Urinary bladder (tissue), 4 donors: Measurements from ENCODE around the gene SLC25A2. TPM values are rescaled to one million over a fixed set of nuclear protein-coding genes. Genes with fewer than 3 reads are reported as not detected.
A peak's percentile ranks its signal among the peaks of the same experiment; 100 is the strongest.
"Not testable (repeated sequence)": the region's sequence is repeated elsewhere in the genome, so short reads cannot be mapped to it uniquely, and the experiment has no call there.

Experiments used
- DNase-seq: peaks from one replicate; pipeline ENCODE4 v3.0.0-alpha.2; 2015; ENCODE audit errors: extremely low spot score
- H3K27ac ChIP-seq: one replicate; pipeline ENCODE4 v1.5.1; 2013; ENCODE audit warnings: low read depth, mild to moderate bottlenecking, moderate library complexity
- H3K36me3 ChIP-seq: one replicate; pipeline ENCODE4 v1.6.1; 2013; ENCODE audit warnings: mild to moderate bottlenecking, moderate library complexity; ENCODE audit not compliant: insufficient read depth
- H3K4me1 ChIP-seq: one replicate; pipeline ENCODE4 v1.6.1; 2013; ENCODE audit warnings: mild to moderate bottlenecking, moderate library complexity; ENCODE audit not compliant: insufficient read depth
- H3K4me3 ChIP-seq: one replicate; pipeline ENCODE4 v1.5.1; 2013; ENCODE audit warnings: low read depth, low read length
- WGBS: extraction: QIAGEN DNeasy Blood & Tissue Kit; methylation state at CpG from one replicate; pipeline ENCODE4 v1.1.7; 2013; 5-methylcytosine and 5-hydroxymethylcytosine counted together
- polyA plus RNA-seq: library from polyadenylated mRNA; stranded (reverse); fragments of 200-250 nt; gene quantifications from one replicate; pipeline ENCODE4 v1.2.3, GENCODE V29; 2013
- total RNA-seq: library from RNA; depleted of rRNA; stranded (reverse); fragments of >200 nt; gene quantifications from one replicate; pipeline ENCODE4 v1.2.3, GENCODE V29; 2014
- donor health status: healthy with polysubstance abuse.
- donor health status: healthy.

Gene SLC25A2
- 0.69 TPM for total RNA-seq
- not detected for polyA plus RNA-seq

GRCh38 chr5:141303756-141304155 lies at the start of gene SLC25A2:
Gene SLC25A2 (minus strand): TSS chr5:141304049. CDS start chr5:141303865, 184 bp downstream.
- no peak within 1 kb of the TSS for H3K27ac ChIP-seq
- H3K36me3 ChIP-seq: no peaks in the 10 kb centered on the region
- no peak within 1 kb of the TSS for H3K4me3 ChIP-seq
- WGBS: 46% methylated on average over 36 of the region's 36 CpGs
- DNase-seq: no peak
- no peaks in the 10 kb centered on the region for H3K4me1 ChIP-seq

GRCh38 chr5:141351591-141351990 lies 47.7 kb upstream of the SLC25A2 start:
- H3K4me3 ChIP-seq: no peak overlapping the region
- WGBS: 33% methylated on average over 32 of the region's 36 CpGs

GRCh38 chr5:141349917-141350619 lies 46.2 kb upstream of the SLC25A2 start, which contains the start of gene PCDHGB1:
Gene PCDHGB1 (plus strand): TSS chr5:141350099. CDS start chr5:141350261, 162 bp downstream.
- WGBS: 26% methylated on average over 29 of the region's 29 CpGs
- Histone ChIP-seq H3K36me3 (no peaks in the 10 kb centered on the region), H3K27ac (no peak within 1 kb of the TSS), H3K4me3 (no peak within 1 kb of the TSS), H3K4me1 (no peaks in the 10 kb centered on the region)
- DNase-seq: no peak

More at GRCh38 chr5:141351591-141351990, 47.7 kb upstream of the SLC25A2 start:
- no peaks in the 10 kb centered on the region for H3K36me3 ChIP-seq
- H3K4me1 ChIP-seq: no peaks in the 10 kb centered on the region
- DNase-seq: no peak
- no peak overlapping the region for H3K27ac ChIP-seq

- H3K4me1 ChIP-seq, H3K36me3 ChIP-seq, DNase-seq, H3K4me3 ChIP-seq, H3K27ac ChIP-seq: not testable (repeated sequence)
- WGBS: 45% methylated on average over 25 of the region's 35 CpGs
Measured at GRCh38 chr5:141346017-141346416, 42.2 kb upstream of the SLC25A2 start.

- DNase-seq: no peak
- Histone ChIP-seq H3K4me1 (no peaks in the 10 kb centered on the region), H3K36me3 (no peaks in the 10 kb centered on the region), H3K4me3 (no peak overlapping the region), H3K27ac (no peak overlapping the region)
- 34% methylated on average over 20 of the region's 20 CpGs for WGBS
Measured at GRCh38 chr5:141345327-141345726, 41.5 kb upstream of the SLC25A2 start.

GRCh38 chr5:141343953-141344463 lies 40.2 kb upstream of the SLC25A2 start:
- Histone ChIP-seq H3K4me1 (no peaks in the 10 kb centered on the region), H3K36me3 (no peaks in the 10 kb centered on the region), H3K4me3 (peak overlapping the region; percentile 30), H3K27ac (no peak overlapping the region)
- WGBS: 21% methylated on average over 31 of the region's 31 CpGs
- DNase-seq: no peak

- no peak within 1 kb of the TSS for H3K27ac ChIP-seq
- DNase-seq: no peak
- no peaks in the 10 kb centered on the region for H3K4me1 ChIP-seq
- peak within 1 kb of the TSS; percentile 30 for H3K4me3 ChIP-seq
- H3K36me3 ChIP-seq: no peaks in the 10 kb centered on the region
- WGBS: 25% methylated on average over 9 of the region's 9 CpGs
Measured at GRCh38 chr5:141343242-141343952, 39.5 kb upstream of the SLC25A2 start, which contains the start of gene PCDHGA3. Gene PCDHGA3 (plus strand): TSS chr5:141343829. CDS start chr5:141344034, 205 bp downstream.

GRCh38 chr5:141342773-141343172 lies 38.9 kb upstream of the SLC25A2 start:
- H3K27ac ChIP-seq: no peak overlapping the region

GRCh38 chr5:141340781-141341354 lies 37.0 kb upstream of the SLC25A2 start:
- DNase-seq, H3K36me3 ChIP-seq, H3K4me1 ChIP-seq, H3K27ac ChIP-seq, H3K4me3 ChIP-seq: not testable (repeated sequence)
- 65% methylated on average over 45 of the region's 45 CpGs for WGBS

More at GRCh38 chr5:141342773-141343172, 38.9 kb upstream of the SLC25A2 start:
- Histone ChIP-seq H3K4me3 (no peak overlapping the region), H3K4me1 (no peaks in the 10 kb centered on the region), H3K36me3 (no peaks in the 10 kb centered on the region)
- no peak for DNase-seq
- WGBS: 16% methylated on average over 1 of the region's 1 CpG

GRCh38 chr5:141338538-141339306 lies 34.9 kb upstream of the SLC25A2 start, which contains the start of gene PCDHGA2:
Gene PCDHGA2 (plus strand): TSS chr5:141338760.
- DNase-seq: no peak
- Histone ChIP-seq H3K4me3 (peak within 1 kb of the TSS; percentile 0), H3K4me1 (no peaks in the 10 kb centered on the region), H3K27ac (no peak within 1 kb of the TSS), H3K36me3 (no peaks in the 10 kb centered on the region)
- 9% methylated on average over 27 of the region's 27 CpGs for WGBS

GRCh38 chr5:141332571-141332970 lies 28.7 kb upstream of the SLC25A2 start:
- not testable (repeated sequence) for H3K27ac ChIP-seq, DNase-seq, H3K4me1 ChIP-seq

GRCh38 chr5:141330299-141331080 lies 26.6 kb upstream of the SLC25A2 start, which contains the start of gene PCDHGA1:
Gene PCDHGA1 (plus strand): TSS chr5:141330514.
- H3K4me3 ChIP-seq: no peak within 1 kb of the TSS
- 22% methylated on average over 21 of the region's 21 CpGs for WGBS
- no peak for DNase-seq
- no peaks in the 10 kb centered on the region for H3K36me3 ChIP-seq
- H3K27ac ChIP-seq: no peak within 1 kb of the TSS
- no peaks in the 10 kb centered on the region for H3K4me1 ChIP-seq

More at GRCh38 chr5:141332571-141332970, 28.7 kb upstream of the SLC25A2 start:
- not testable (repeated sequence) for H3K36me3 ChIP-seq, H3K4me3 ChIP-seq
- 39% methylated on average over 39 of the region's 39 CpGs for WGBS
